Fibroblast of the aortic adventitia (primary cell): ENCODE measurements around the gene CPS1. TPM values are rescaled to one million over a fixed set of nuclear protein-coding genes. Genes with fewer than 3 reads are reported as not detected.

ENCODE experiments used
- DNase-seq: peaks from one replicate; pipeline ENCODE4 v3.0.0-alpha.2; 2010; ENCODE audit warnings: low read depth
- H3K4me3 ChIP-seq: 2 replicates; pipeline ENCODE4 v1.5.1; 2011; ENCODE audit warnings: low read depth, mild to moderate bottlenecking, control low read depth, low read length, moderate library complexity
- CTCF ChIP-seq: IDR thresholded peaks from 2 replicates; pipeline ENCODE4 v1.5.1; 2011; ENCODE audit warnings: mild to moderate bottlenecking, low read length, control low read depth, inconsistent platforms; ENCODE audit not compliant: insufficient read depth
- total RNA-seq: library from RNA; depleted of rRNA; stranded (reverse); fragments of >200 nt; gene quantifications from 2 replicates; pipeline ENCODE4 v1.2.3, GENCODE V29; 2012; ENCODE audit warnings: low replicate concordance

The CPS1 gene
- total RNA-seq, 1 donor, result 35.7 TPM

DNA sequence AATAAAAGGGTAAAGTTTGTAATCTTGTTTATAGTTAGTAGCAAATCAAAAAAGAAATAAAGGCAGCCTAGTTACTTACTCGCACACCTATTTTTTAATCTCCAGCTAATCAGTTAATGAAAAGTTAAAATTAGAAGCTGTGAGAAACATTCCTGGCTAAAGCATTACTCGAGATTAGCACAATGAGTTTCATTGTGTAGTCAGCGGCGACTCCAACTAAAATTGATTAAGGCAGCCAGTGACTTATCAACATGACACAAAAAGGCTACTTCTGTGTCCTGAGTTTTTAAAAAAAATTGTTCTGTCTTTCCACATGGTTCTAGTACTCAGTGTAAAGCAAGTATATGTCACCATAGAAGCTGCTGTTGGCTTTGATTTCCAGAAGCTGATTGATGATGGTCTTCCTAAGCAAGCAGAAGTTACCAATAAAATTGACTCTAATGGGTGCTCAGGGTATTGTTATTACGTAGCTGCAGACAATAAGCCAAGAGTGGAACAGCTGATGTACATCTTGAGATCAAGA, 159.2 kb downstream of the CPS1 start:
- DNase-seq, result no peak
- TF ChIP-seq CTCF, result no peak
- H3K4me3 ChIP-seq, result no peak overlapping the region

DNA sequence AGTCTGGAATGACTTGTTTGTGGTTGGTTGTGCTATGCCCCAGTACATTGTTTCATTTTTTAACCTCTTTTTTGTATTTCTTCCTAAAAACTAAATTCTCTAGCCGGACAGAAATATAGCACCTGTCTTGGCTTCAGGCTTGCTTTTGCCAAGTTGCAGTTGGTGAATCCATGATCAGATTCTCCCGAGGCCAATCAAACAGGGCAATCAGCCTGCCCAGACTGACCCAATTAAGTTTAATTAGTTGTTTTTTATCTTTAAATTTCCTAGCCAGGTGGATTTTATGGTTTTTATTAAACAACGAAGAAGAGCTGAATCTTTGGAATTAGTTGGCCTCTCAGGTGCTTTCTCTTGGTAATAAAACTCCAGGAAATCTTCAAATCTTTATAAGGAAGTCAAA, 162.1 kb downstream of the CPS1 start:
- no peak for DNase-seq
- H3K4me3 ChIP-seq, result no peak overlapping the region
- TF ChIP-seq CTCF, result no peak

- no peak for TF ChIP-seq CTCF
- H3K4me3 ChIP-seq, result no peak overlapping the region
- DNase-seq, result no peak
Observed at GRCh38 chr2:210722092-210722491, 165.7 kb downstream of the CPS1 start.

GRCh38 chr2:210727549-210727948, 171.2 kb downstream of the CPS1 start:
- H3K4me3 ChIP-seq, result no peak overlapping the region
- DNase-seq, result no peak
- TF ChIP-seq CTCF, result no peak

Other genes starting within 250 kb of the CPS1 start
- not detected in 2 replicates for gene MYL1, start 241.4 kb upstream of the CPS1 start, total RNA-seq
- 46.0 and 58.2 TPM in 2 replicates for gene LANCL1, start 79.8 kb upstream of the CPS1 start, total RNA-seq